Esophagus squamous epithelium (tissue), 4 donors: ENCODE results near the gene BID.

Experiments used
- POLR2A ChIP-seq, 4 donors: fragments of 450-650 bp; IDR thresholded peaks; one replicate each; pipeline ENCODE4 v1.6.1; 2017; ENCODE audit warnings: antibody characterized with exemption in 4 of 4, mild to moderate bottlenecking in 4 of 4, moderate library complexity in 3 of 4
- TF ChIP-seq, protein P1 (sequence below), 6 experiments: fragments of 450-650 bp in 4 of 6; fragments of 200-600 bp in 2 of 6; sonication (generic) in 2 of 6; IDR thresholded peaks; one replicate each; pipeline ENCODE4 v1.5.1; 2016 to 2019; ENCODE audit warnings: antibody characterized with exemption in 6 of 6, mild to moderate bottlenecking in 4 of 6, moderate library complexity in 4 of 6

DNA sequence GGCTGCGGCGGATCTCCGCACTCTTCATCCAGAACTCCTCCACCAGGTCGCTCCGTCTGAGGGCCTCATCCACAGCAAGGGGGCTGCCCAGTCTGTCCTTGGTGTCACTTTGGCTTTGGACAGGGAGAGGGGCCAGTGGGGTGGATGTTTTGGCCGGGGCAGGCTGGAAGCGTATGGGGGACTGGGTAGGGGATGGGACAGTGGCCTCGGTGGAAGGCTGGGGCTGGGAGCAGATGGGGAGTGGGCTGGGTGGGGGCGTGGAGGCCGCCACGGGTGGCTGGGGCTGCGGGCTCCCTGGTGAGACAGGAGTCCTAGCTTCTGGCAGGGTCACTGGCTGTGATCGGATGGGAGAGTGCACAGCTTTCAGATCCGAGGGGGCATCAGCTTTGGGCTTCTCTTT, 44.4 kb upstream of the BID start:
- no peak for TF ChIP-seq POLR2A (IDR thresholded peaks at IDR 0.05)
- TF ChIP-seq, protein P1, sequence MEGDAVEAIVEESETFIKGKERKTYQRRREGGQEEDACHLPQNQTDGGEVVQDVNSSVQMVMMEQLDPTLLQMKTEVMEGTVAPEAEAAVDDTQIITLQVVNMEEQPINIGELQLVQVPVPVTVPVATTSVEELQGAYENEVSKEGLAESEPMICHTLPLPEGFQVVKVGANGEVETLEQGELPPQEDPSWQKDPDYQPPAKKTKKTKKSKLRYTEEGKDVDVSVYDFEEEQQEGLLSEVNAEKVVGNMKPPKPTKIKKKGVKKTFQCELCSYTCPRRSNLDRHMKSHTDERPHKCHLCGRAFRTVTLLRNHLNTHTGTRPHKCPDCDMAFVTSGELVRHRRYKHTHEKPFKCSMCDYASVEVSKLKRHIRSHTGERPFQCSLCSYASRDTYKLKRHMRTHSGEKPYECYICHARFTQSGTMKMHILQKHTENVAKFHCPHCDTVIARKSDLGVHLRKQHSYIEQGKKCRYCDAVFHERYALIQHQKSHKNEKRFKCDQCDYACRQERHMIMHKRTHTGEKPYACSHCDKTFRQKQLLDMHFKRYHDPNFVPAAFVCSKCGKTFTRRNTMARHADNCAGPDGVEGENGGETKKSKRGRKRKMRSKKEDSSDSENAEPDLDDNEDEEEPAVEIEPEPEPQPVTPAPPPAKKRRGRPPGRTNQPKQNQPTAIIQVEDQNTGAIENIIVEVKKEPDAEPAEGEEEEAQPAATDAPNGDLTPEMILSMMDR (IDR thresholded peaks at IDR 0.05), result no peak
